OCI-LY3 (cell line): ENCODE measurements around the gene MRAP.

ENCODE experiments used
- EZH2phosphoT487 ChIP-seq: fragments of 200-600 bp; shearing (Covaris generic); IDR thresholded peaks from 2 replicates; pipeline ENCODE4 v1.6.1; 2018; ENCODE audit warnings: antibody characterized with exemption, mixed run types, low read depth
- TF ChIP-seq, protein P1 (sequence below): fragments of 200-600, 300-600 bp; sonication (generic); IDR thresholded peaks from 2 replicates; pipeline ENCODE4 v1.5.1; 2014; ENCODE audit warnings: antibody characterized with exemption, low read length, low read depth

- TF ChIP-seq, protein P1, sequence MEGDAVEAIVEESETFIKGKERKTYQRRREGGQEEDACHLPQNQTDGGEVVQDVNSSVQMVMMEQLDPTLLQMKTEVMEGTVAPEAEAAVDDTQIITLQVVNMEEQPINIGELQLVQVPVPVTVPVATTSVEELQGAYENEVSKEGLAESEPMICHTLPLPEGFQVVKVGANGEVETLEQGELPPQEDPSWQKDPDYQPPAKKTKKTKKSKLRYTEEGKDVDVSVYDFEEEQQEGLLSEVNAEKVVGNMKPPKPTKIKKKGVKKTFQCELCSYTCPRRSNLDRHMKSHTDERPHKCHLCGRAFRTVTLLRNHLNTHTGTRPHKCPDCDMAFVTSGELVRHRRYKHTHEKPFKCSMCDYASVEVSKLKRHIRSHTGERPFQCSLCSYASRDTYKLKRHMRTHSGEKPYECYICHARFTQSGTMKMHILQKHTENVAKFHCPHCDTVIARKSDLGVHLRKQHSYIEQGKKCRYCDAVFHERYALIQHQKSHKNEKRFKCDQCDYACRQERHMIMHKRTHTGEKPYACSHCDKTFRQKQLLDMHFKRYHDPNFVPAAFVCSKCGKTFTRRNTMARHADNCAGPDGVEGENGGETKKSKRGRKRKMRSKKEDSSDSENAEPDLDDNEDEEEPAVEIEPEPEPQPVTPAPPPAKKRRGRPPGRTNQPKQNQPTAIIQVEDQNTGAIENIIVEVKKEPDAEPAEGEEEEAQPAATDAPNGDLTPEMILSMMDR = no peak
- TF ChIP-seq EZH2phosphoT487 = no peak
Measured at GRCh38 chr21:32279377-32279680, 19.3 kb upstream of the MRAP start.
